HG02870 (cell line): ENCODE data around the gene MOGAT3.

Experiments used
- ATAC-seq: cut with Tn5 transposase; IDR thresholded peaks from one replicate; pipeline ENCODE4 v1.9.1; 2021; ENCODE audit warnings: mild to moderate bottlenecking, moderate library complexity; ENCODE audit not compliant: unreplicated experiment

MOGAT3 gene

DNA sequence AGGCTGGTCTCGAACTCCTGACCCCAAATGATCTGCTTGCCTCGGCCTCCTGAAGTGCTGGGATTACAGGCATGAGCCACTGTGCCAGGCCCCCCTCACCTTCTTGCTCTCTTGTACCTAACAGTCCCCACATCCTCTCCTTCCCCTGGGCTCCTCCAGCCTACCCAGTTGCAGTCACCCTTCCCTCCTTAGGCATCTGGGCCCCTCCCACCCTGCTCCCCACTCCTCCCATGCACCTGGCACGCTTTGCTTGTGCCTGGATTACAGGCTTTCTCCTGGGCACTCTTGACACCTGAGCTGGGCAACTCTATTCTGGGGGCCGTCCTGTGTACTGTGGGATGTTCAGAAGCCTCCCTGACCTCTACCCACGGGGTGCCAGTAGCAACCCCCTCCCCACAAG lies 33.8 kb upstream of the MOGAT3 start:
- ATAC-seq = no peak

DNA sequence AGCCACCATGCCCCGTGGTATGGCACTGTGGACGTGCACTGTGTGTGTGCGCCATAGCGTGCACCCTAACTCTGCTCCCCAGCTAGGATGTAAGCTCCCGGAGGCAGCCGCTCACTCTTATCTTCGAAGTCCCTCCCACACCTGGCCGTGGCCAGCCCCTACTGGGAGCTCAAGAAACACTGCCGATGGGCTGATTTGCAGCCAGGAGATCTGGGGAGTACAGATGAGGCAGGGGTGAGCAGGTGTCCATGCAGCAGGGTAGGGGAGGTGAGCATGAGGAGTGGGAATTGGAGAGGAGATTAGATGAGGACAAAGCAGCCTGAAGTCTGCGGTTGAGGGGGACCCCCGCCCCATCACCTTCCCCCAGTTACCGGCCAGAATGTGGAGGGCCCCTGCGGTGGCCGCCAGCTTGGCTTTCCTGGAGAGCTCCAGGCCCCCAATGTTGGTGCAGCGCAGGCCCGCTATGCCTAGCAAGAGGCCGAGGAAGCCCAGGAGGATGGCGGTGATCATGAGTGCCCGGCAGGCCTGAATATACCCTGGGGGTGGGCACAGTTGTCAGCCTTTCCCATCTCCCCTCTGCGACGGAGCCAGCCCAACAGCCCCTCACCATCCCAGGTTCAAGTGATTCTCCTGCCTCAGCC lies 33.2 kb upstream of the MOGAT3 start:
- no peak for ATAC-seq

DNA sequence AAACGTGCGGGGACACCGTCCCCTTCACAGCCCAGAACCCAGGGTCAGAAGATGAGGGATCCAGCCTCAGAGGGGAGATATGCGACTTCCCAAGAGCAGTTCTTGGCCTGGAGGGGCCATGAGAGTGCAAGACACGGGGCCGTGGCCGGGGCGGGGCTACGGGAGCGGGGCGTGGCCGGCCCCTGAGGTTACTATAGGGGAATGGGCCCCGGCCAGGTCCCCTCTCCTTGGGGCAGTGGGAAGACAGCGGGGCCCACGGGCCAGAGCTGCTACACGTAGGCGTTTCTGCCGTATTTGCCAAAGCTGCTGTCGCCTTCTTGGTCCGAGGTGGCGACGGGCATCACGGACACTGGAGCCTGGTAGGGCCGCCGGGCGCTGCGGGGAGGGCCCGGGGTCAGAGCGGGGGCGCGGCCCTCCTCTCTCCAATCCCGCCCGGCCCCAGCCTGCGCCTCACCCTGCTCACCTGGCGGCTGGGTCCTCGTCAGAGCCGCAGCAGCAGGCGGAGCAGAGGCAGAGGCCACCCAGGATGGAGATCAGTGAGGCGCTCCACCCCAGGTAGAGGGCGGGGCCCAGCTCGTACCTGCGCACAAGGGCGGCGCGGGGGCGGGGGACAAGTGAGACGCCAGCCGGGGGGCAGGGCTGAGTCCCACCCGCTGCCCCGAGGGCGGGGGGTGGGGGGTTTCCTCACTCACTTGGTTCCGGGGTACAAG lies 31.5 kb upstream of the MOGAT3 start:
- ATAC-seq = no peak

DNA sequence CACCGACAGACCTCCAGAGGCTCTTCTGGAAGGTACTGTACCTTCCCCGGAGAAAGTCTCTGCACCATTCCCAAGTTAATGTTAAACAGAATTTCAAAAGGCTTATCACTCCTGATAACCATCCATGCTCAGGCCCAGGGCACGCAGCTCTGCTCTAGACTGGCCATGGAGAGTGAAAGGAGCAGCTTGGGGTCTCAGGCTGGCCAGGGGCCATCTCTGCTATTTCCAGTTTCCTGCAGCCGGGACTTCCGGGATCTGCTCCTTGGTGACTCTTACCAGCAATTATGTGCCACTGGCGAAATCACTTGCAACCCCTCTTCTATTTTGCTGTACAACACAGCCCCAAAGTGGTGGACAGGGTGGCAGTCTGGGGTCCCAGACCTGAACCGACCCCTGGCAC lies 30.8 kb upstream of the MOGAT3 start:
- ATAC-seq = no peak

DNA sequence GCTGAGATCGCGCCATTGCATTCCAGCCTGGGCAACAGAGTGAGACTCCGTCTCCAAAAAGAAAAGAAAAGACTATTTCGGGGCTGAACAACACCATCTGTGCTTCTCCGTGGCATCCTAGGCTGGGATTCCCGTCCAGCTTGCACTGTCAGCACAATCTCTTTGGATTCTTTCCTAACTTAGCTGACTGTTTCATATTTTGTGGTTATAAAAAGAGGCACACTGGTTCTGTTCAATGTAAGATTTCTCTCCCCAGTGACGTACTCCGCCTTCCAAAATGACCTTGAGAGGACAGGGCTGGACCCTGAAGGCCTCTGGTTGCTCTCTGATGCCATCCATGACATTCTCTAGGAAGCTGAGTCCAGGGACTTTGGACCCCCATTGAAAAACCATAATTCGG lies 25.9 kb upstream of the MOGAT3 start:
- no peak for ATAC-seq

DNA sequence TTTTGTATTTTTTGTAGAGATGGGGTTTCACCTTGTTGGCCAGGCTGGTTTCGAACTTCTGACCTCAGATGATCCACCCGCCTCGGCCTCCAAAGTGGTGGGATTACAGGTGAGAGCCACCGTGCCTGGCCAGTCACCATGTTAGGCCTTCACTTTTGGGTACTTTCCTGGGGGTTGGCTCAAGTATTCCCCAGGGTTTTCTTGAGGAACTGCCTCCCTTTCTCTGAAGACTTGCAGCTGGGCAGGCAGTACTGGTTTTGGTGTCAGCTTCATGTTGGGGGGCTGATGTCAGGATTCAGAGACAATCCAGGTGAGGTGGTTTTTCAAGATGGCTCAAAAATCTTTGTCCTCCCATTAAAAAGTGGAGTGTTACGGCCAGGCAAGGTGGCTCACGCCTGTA lies 24.8 kb upstream of the MOGAT3 start:
- ATAC-seq = no peak

DNA sequence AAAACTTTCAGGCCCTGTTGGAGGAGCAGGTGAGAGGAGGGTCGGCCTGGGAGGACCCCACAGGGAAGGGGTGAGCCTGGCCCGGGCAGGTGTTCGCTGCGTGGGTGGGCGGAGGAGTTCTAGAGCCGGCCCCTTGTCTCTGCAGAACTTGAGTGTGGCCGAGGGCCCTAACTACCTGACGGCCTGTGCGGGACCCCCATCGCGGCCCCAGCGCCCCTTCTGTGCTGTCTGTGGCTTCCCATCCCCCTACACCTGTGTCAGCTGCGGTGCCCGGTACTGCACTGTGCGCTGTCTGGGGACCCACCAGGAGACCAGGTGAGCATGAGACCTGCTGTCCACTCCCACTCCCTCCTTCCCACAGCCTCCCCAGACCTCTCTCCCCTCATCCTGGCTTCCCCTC lies 22.7 kb upstream of the MOGAT3 start:
- ATAC-seq = no peak

DNA sequence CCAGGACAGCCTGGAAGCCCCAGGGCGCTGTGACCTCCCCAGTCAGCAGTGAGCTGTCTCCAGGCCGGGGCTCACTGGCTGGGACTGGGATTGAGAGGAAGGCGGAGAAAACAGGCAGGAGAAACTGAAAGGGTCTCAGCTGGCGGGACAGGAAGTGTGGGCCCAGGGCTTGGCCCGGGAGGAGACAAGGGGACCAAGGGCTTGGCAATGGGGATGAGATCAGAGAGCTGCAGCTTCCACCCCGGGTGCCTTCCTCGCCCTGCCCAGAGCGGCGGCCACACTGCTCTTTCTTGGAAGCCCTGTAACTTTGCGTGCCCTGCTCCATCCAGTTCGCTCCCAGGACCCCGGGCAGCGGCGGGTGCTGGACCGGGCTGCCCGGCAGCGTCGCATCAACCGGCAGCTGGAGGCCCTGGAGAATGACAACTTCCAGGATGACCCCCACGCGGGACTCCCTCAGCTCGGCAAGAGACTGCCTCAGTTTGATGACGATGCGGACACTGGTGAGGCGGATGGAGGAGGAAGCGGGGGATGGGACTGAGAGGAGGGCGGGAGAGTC lies 21.5 kb upstream of the MOGAT3 start:
- no peak for ATAC-seq

DNA sequence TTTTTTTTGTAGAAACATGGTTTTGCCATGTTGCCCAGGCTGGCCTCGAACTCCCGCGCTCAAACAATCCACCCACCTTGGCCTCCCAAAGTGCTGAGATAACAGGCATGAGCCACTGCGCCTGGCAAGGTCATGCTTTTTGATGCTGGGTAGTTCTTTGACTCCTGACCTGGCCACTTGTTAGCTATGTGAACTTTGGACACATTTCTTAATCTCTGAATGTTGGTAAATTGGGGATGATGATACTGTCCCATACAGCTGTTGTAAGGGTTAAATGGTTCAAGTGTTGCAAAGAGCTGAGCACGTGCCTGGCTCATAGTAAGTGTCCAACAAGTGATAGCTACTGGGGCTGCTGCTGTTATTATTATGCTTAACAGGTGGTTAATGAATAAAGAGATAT lies 19.5 kb upstream of the MOGAT3 start:
- ATAC-seq = no peak

DNA sequence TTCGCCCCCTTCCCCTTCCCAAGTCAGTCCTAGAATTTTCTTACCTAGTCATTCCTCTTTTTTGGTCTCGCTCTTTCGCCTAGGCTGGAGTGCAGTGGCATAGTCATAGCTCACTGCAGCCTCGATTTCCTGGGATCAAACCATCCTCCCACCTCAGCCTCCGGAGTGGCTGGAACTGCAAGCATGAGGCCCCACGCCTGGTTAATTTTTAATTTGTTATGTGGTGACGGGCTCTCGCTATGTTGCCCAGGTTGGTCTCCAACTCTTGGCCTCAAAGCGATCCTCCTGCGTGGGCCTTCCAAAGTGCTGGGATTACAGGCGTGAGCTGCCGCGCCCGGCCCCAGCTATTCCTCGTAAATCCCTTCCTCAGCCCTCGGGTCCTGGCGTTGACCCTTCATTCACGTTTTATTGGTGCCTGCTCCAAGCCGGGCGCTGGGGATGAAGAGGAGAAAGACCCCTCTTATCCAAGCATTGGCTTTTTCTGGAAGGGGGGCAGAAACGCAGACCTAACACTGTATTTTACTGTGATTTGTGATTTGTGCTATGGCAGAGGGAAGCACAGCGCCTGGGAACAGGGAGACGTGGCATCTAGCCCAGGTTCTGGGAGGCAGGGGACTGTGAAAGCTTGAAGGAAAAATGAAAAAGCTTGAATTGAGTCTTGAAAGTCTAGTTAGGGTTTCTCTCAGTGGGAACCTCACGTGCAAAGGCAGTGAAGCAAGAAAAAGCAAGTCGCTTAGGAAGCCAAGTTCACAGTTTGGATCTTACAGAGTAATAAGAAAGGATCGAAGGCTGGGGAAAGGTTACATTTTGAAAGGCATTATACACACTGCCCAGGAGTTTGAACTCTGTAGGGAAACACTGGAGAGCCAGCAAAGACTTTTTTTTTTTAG lies 17.6 kb upstream of the MOGAT3 start:
- ATAC-seq = no peak

DNA sequence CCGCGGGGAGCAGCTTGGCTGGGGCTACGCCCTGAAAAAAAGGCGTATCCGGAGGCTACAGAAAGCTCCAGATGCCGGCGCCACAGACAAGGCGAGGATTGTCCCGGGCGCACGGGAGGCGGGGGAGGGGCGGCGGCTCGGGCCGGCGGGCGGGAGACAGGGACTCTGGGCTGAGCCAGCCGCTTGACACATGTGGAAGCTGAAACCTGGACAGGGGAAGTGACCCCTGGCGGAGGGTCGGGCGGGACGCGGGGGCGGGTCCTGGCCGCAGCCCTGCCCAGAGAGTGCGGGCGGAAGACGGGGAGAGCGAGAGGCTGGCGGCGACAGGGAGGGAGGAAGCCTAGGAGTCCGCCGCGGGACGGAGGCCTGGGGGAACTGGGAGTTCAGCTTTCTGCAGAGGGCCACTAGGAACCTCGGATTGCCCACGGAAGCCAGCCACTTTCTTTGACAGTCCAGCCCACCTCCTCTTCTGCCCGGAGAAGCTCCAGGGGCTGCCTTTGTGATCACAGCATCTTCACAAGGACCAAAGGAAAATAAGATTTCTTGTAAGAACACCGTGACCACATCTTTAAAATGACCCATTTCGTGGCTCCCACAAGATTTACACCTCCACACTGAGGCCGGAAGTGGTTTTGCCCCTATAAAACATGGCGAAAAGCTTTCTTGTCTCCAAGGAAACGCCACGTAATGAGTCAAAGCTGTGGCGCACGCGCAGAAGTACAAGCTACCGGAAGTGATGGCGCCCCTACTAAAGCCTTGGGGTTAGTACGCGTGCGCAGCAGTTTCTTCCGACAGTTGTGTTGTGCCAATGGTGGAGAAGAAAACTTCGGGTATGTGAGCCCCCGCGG lies 16.8 kb upstream of the MOGAT3 start, which contains the start of the genes PLOD3 and ZNHIT1:
PLOD3 (minus strand) TSS at position 194 of the 848 bp plus-strand sequence. CDS start 307 bp downstream, outside the sequence.
ZNHIT1 (plus strand) TSS at position 778 of the 848 bp plus-strand sequence; CDS start at position 809, 31 bp downstream.
- peak; percentile 65 for ATAC-seq

DNA sequence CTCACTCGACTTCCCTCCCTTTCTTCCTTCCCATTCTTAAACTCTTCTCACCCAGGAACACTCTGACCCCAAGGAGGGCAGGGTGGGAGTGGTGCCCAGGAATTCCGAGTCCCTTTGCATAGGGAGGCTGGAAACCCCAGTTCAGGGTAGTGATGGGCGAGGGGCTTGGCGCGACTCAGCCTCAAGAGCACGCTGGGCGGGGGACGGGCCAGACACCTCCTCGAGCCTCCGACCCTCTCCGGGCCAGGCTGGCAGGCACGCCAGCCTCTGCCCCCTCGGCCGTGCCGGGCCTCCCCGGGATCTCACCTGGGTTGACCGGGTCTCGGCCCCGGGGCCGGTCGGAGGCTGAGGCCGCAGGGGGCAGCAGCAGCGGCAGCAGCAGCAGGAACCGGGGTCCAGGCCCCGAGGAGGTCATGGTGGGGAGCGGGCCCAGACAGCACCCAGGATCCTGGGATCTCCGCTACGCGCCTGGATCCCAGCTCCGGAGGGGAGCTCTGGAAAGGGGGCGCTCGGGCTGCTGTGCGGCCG lies 16.1 kb upstream of the MOGAT3 start:
- peak; percentile 11 for ATAC-seq

DNA sequence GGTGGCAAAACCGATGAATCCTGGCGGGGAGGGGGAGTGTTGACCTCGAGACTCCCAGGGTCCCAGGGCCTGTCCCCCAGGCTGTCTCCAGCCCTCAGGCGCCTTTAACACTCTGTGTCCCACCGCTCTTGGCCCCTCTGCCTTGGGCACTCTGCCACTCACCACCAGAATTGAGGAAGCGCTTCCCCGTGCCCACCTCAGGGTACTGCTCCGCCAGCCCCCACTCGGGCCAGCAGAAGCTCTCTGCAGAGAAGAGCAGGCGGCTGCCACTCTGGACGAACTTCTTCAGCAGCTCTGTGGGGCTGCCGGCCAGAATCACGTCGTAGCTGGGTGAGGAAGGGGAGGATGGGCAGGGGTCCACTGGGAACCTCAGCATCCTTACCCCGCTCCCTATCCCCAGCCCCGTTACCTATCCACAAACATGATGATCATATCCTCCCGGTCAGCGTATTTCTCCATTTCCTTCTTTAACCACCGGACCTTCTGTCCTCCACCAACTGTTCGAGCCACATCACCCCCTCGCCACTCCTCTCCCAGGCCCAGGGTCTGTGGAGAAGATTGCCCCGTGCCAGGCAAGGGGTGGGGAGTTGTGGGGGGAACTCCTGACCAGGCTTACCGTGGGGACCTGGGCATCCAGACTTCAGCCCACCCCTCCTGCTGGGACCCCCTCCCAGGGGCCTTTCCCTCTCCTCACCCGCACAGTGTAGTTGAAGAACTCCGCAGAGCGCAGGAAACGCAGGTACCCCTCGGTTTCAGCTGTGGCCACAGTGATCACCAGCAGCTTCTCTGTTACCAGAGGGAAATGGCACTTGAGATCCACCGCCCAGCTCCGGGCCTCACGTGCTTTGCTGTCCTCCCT lies 15.4 kb upstream of the MOGAT3 start:
- no peak for ATAC-seq

DNA sequence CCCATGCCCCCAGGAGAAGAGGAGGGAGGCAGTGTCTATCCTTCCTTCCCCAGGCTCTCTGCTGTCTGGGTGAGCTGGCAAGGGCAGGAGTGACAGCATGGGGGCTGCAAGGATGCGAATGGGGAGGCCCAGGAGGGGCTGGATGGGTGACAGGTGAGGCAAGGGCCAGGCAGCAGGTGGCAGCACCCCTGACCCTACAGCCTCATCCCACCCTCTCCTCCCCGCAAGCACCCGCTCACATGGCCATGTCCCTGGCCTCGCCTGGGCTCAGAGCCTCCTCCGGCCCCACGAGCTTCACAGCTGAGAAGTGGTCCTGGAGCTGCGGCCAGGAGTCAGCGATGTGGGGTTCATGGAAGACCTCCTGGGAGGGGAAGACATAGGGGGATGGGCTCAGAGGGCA lies 11.2 kb upstream of the MOGAT3 start:
- no peak for ATAC-seq

DNA sequence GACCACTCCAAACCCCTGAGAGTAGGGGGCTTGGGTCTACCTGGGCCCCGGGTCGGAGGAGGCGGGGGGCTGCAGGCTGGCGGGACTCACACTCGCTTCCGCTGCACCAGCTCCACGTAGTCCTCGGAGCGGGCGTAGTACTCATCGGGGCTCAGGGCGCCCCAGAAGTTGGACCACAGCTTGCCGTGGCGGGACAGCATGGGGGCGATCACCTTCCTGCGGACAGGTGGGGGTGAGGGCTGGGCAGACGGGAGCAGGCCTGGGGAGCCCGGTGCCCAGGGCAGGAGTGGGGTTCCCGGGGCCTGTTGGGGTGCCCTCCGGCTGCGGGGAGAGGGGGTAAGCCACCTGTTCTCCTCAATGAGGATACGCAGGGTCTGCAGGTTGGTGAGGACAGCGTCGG lies 10.7 kb upstream of the MOGAT3 start:
- no peak for ATAC-seq

DNA sequence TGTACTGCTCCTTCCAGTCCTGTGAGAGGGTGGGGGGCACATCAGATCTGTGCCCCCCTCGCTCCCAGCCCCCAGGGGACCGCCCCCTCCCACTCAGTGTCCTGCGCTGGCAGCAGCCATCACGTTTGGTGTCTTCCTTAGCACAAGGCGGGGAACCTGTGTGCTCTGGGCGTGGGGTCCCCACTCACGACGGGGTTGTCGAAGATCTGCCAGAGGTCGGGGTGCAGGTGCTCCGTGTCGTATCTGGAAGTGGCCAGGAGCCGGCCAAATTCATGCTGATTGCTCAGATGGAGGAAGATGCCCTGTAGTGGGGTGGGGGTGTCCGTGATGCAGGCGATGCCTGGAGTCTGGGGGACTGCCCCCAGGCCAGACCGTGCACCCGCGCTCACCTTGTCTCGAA lies 9.3 kb upstream of the MOGAT3 start:
- no peak for ATAC-seq

DNA sequence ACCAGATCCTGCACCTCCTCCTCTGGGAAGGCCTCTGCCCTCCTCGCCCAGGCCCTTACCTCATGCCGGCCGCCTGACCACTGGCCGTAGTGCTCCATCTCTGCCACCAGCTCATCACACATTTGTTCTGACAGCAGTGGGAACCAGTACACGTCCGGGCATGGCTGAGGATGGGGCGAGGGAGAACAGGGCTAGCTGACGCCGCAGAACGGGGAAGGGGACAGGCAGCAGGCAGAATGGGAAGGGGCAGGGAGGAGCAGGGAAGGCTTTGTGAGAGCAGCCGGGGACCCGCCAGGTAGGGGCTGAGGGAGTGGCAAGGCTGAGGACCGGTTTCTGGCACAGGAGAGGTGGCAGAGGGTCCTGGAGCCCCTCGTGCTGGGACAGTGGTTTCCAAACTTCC lies 8.0 kb upstream of the MOGAT3 start:
- no peak for ATAC-seq

DNA sequence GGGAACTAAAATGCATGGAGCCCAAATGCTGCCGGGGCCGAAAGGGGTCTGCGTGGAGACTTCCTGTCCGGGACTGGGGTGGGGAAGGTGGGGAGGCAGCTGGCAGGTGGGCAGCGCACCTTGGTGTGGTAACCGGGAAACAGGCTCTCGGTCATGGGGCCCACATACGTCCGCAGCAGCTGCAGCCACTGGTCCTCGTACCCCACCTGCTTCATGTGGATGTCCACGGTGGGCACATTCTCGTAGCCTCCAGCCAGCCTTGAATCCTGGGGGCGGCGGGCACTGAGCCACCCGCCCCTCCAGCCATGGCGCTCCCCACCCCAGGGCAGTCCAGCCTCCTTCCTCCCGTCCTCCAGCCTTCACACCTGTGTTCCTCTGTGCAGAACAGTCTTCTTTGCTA lies 6.6 kb upstream of the MOGAT3 start:
- no peak for ATAC-seq

DNA sequence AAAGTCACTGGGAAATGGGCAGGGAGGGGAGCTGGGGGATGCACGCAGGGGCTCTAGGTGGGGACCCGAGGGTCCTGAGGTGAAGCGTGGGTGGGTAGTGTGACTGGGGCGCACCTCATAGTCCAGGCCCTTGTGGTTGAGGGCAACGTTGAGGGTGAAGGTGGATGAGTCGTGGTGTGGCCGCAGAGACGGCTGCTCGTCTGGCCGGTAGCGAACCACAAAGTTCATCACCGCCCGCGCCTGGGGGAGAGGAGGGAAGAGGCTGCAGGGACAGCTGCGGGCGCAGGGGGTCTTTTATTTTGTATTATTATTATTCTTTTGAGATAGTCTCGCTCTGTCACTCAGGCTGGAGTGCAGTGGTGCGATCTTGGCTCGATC lies 5.8 kb upstream of the MOGAT3 start:
- ATAC-seq = no peak
